ENCODE data around the gene ISLR2. TPM values are rescaled to one million over a fixed set of nuclear protein-coding genes. Genes with fewer than 3 reads are reported as not detected.

ISLR2 gene
- total RNA-seq, 1 experiment from 2014 or later: not detected

- H3K9me3 Mint-ChIP-seq (ENCODE audit: low read depth, unreplicated experiment): no peaks in the 10 kb centered on the region
These were observed 16.0 kb downstream of the ISLR2 start for GRCh38 chr15:74146277-74146800.

DNA sequence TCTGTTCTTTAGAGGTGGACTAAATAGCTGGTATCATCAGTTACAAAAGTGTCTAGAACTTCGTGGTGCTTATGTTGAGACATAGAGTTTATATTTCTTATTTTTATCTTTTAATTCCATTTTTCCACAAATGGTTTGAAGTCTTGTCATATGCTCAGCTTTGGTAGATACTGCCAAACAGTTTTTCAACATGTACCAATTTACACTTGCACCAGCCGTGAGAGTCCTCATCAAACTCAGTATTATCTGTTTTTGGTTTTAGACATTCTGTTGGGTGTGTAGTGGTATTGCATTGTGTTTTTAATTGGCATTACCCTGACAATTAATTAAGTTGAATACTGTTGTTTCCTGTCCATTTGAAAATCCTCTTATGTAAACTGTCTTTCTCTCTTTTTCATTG lies 16.7 kb downstream of the ISLR2 start:
- Mint-ChIP-seq H3K36me3 (ENCODE audit: insufficient read depth, unreplicated experiment) (no peaks in the 10 kb centered on the region), H3K27me3 (ENCODE audit: unreplicated experiment) (peaks cover 22% of the 10 kb centered on the region), H3K4me3 (ENCODE audit: low read depth, unreplicated experiment) (no peak overlapping the region), H3K9me3 (ENCODE audit: low read depth, unreplicated experiment) (no peaks in the 10 kb centered on the region), H3K27ac (ENCODE audit: unreplicated experiment) (no peak overlapping the region), H3K4me1 (ENCODE audit: low read depth, unreplicated experiment) (no peaks in the 10 kb centered on the region)
- CTCF ChIA-PET: no interaction called here
- TF ChIP-seq CTCF (IDR thresholded peaks at IDR 0.05; ENCODE audit: unreplicated experiment): no peak
- intact Hi-C loops (cut with micrococcal nuclease; ENCODE audit: unreplicated experiment): no loop called here
- BruUV-seq (replicated peaks): no TSS peak
- no peak for DNase-seq

More at GRCh38 chr15:74146277-74146800, 16.0 kb downstream of the ISLR2 start:
- Mint-ChIP-seq H3K4me1 (ENCODE audit: low read depth, unreplicated experiment) (no peaks in the 10 kb centered on the region), H3K36me3 (ENCODE audit: insufficient read depth, unreplicated experiment) (no peaks in the 10 kb centered on the region), H3K4me3 (ENCODE audit: low read depth, unreplicated experiment) (no peak overlapping the region), H3K27ac (ENCODE audit: unreplicated experiment) (no peak overlapping the region), H3K27me3 (ENCODE audit: unreplicated experiment) (peaks cover 22% of the 10 kb centered on the region)
- TF ChIP-seq CTCF (IDR thresholded peaks at IDR 0.05; ENCODE audit: unreplicated experiment): no peak
- CTCF ChIA-PET: interaction anchor here (0.7 kb wide), 1 partner anchor 114 kb away, joined by 3 read pairs; no protein-coding TSS in a partner anchor
- DNase-seq: no peak
- no TSS peak for BruUV-seq (replicated peaks)
- intact Hi-C loops (cut with micrococcal nuclease; ENCODE audit: unreplicated experiment): no loop called here

DNA sequence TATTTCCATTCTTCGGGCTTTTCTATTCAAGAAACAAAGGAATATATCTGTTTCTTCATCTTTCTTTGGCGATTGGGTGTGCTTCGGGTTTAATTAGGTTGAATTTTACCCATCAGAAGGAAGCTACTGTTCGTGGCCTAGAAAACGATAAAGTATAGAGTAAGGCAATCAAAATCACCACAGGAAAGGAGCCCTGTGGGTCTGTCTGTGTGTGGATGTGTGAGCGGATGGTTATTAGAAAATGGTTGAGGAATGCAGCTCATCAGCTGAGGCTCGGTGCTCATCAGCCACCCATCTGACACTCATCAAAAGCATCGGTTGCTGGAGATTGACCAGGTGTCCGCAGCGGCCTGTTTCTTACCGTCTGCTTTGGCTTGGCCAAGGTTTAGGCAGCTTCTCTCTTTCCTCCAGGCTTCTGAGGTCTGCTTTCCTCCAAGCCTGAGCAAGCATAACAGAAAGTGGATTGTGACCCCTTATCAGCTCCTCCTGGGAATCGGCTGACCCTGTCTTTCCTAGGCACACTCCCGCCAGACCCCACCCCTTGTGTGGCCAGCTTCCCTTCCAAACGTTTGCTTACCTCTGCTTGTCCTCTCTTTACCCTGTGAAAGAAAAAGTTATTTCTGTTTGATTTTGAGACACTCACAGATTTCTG lies 25.5 kb downstream of the ISLR2 start:
- intact Hi-C loops (cut with micrococcal nuclease; ENCODE audit: unreplicated experiment): no loop called here
- Mint-ChIP-seq H3K4me1 (ENCODE audit: low read depth, unreplicated experiment) (no peaks in the 10 kb centered on the region), H3K4me3 (ENCODE audit: low read depth, unreplicated experiment) (no peak overlapping the region), H3K27me3 (ENCODE audit: unreplicated experiment) (peaks cover 40% of the 10 kb centered on the region), H3K9me3 (ENCODE audit: low read depth, unreplicated experiment) (no peaks in the 10 kb centered on the region), H3K36me3 (ENCODE audit: insufficient read depth, unreplicated experiment) (no peaks in the 10 kb centered on the region), H3K27ac (ENCODE audit: unreplicated experiment) (no peak overlapping the region)
- DNase-seq: no peak
- TF ChIP-seq CTCF (IDR thresholded peaks at IDR 0.05; ENCODE audit: unreplicated experiment): no peak
- CTCF ChIA-PET: no interaction called here
- BruUV-seq (replicated peaks): no TSS peak

- intact Hi-C loops (cut with micrococcal nuclease; ENCODE audit: unreplicated experiment): no loop called here
- no peak overlapping the region for H3K27ac Mint-ChIP-seq (ENCODE audit: unreplicated experiment)
- no peak for DNase-seq
- CTCF ChIA-PET: interaction anchor here (0.9 to 1.4 kb wide), 2 partner anchors 13 to 25 kb away, joined by 3 to 4 read pairs; no protein-coding TSS in a partner anchor
- no peaks in the 10 kb centered on the region for H3K4me1 Mint-ChIP-seq (ENCODE audit: low read depth, unreplicated experiment)
- no peaks in the 10 kb centered on the region for H3K36me3 Mint-ChIP-seq (ENCODE audit: insufficient read depth, unreplicated experiment)
- peaks cover 40% of the 10 kb centered on the region for H3K27me3 Mint-ChIP-seq (ENCODE audit: unreplicated experiment)
- no peak overlapping the region for H3K4me3 Mint-ChIP-seq (ENCODE audit: low read depth, unreplicated experiment)
- H3K9me3 Mint-ChIP-seq (ENCODE audit: low read depth, unreplicated experiment): no peaks in the 10 kb centered on the region
- no peak for TF ChIP-seq CTCF (IDR thresholded peaks at IDR 0.05; ENCODE audit: unreplicated experiment)
- no TSS peak for BruUV-seq (replicated peaks)
These were observed 26.5 kb downstream of the ISLR2 start for GRCh38 chr15:74156678-74157411.

All from Calu3 (cell line).